Panc1 (cell line): Measurements from ENCODE around the gene EIPR1.

Source experiments
- POLR2AphosphoS5 ChIP-seq: IDR thresholded peaks from 2 replicates; pipeline ENCODE4 v1.6.1; 2012; ENCODE audit warnings: mild to moderate bottlenecking, low read depth, low read length, moderate library complexity
- SIN3A ChIP-seq: IDR thresholded peaks from 2 replicates; pipeline ENCODE4 v1.6.1; 2012; ENCODE audit warnings: low read depth, mild to moderate bottlenecking, low read length, moderate library complexity, borderline replicate concordance; ENCODE audit not compliant: insufficient read depth
- TF ChIP-seq, protein P1 (sequence below): fragments of 450-650 bp; IDR thresholded peaks from 2 replicates; pipeline ENCODE4 v1.5.1; 2017; ENCODE audit warnings: mild to moderate bottlenecking
- TF ChIP-seq, protein P2 (sequence below), 2 experiments: IDR thresholded peaks; 2 replicates each; pipeline ENCODE4 v1.6.1; 2011 to 2012; ENCODE audit warnings: low read depth in 2 of 2, control low read depth in 1 of 2, low read length in 1 of 2, mild to moderate bottlenecking in 1 of 2, moderate library complexity in 1 of 2; ENCODE audit not compliant: insufficient read depth in 1 of 2

DNA sequence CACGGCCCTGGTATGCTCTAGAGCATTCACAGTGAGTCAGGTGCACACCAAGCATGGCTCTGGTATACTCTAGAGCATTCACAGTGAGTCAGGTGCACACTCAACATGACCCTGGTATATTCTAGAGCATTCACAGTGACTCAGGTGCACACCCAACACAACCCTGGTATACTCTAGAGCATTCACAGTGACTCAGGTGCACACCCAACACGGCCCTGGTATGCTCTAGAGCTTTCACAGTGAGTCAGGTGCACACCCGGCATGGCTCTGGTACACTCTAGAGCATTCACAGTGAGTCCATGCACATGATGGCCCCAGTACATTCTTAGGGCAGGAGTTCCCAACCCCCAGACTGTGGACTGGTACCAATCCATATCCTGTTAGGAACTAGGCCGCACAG is 158.1 kb downstream of the EIPR1 start:
- TF ChIP-seq, protein P1, sequence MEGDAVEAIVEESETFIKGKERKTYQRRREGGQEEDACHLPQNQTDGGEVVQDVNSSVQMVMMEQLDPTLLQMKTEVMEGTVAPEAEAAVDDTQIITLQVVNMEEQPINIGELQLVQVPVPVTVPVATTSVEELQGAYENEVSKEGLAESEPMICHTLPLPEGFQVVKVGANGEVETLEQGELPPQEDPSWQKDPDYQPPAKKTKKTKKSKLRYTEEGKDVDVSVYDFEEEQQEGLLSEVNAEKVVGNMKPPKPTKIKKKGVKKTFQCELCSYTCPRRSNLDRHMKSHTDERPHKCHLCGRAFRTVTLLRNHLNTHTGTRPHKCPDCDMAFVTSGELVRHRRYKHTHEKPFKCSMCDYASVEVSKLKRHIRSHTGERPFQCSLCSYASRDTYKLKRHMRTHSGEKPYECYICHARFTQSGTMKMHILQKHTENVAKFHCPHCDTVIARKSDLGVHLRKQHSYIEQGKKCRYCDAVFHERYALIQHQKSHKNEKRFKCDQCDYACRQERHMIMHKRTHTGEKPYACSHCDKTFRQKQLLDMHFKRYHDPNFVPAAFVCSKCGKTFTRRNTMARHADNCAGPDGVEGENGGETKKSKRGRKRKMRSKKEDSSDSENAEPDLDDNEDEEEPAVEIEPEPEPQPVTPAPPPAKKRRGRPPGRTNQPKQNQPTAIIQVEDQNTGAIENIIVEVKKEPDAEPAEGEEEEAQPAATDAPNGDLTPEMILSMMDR: no peak
- TF ChIP-seq POLR2AphosphoS5 (no peak), SIN3A (no peak)
- TF ChIP-seq, protein P2, sequence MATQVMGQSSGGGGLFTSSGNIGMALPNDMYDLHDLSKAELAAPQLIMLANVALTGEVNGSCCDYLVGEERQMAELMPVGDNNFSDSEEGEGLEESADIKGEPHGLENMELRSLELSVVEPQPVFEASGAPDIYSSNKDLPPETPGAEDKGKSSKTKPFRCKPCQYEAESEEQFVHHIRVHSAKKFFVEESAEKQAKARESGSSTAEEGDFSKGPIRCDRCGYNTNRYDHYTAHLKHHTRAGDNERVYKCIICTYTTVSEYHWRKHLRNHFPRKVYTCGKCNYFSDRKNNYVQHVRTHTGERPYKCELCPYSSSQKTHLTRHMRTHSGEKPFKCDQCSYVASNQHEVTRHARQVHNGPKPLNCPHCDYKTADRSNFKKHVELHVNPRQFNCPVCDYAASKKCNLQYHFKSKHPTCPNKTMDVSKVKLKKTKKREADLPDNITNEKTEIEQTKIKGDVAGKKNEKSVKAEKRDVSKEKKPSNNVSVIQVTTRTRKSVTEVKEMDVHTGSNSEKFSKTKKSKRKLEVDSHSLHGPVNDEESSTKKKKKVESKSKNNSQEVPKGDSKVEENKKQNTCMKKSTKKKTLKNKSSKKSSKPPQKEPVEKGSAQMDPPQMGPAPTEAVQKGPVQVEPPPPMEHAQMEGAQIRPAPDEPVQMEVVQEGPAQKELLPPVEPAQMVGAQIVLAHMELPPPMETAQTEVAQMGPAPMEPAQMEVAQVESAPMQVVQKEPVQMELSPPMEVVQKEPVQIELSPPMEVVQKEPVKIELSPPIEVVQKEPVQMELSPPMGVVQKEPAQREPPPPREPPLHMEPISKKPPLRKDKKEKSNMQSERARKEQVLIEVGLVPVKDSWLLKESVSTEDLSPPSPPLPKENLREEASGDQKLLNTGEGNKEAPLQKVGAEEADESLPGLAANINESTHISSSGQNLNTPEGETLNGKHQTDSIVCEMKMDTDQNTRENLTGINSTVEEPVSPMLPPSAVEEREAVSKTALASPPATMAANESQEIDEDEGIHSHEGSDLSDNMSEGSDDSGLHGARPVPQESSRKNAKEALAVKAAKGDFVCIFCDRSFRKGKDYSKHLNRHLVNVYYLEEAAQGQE (IDR thresholded peaks at IDR 0.05; ENCODE audit: insufficient read depth in 1 of 2, low read depth in 2 of 2, low read length in 1 of 2): no peak
